IMR-90 (cell line): ENCODE measurements around the gene PPAT. TPM values are rescaled to one million over a fixed set of nuclear protein-coding genes. Genes with fewer than 3 reads are reported as not detected.

Source experiments
- ATAC-seq: fragments of 200-7000 bp; cut with Tn5 transposase; 2 replicates; pipeline ENCODE4 v1.9.1; 2020; ENCODE audit warnings: low read depth, mild to moderate bottlenecking, moderate library complexity
- BruUV-seq: library from RNA; stranded (reverse); fragments of 400-500 nt; replicated peaks from 2 replicates; lab custom pipeline; 2021; lab: Mats Ljungman, UMichigan
- CTCF ChIA-PET: fragments of 300-600 bp; formaldehyde crosslinking; extraction: SDS; loops from one replicate; lab custom pipeline; 2021; ENCODE audit warnings: antibody characterized with exemption; lab: Yijun Ruan, JAX
- POLR2A ChIA-PET: fragments of 300-600 bp; sonication (Branson Sonifier 250); formaldehyde crosslinking; loops from one replicate; lab custom pipeline; 2022; ENCODE audit warnings: antibody characterized with exemption; ENCODE audit not compliant: unreplicated experiment; lab: Charles Lee
- DNase-seq: peaks from one replicate; pipeline ENCODE4 v3.0.0; 2013
- H2AFZ ChIP-seq: replicated peaks from 2 replicates; pipeline ENCODE3; 2013; ENCODE audit warnings: low read length, mild to moderate bottlenecking; ENCODE audit not compliant: poor library complexity
- H2AK5ac ChIP-seq: 2 replicates; pipeline ENCODE4 v1.6.1; 2013; ENCODE audit warnings: low read depth, low read length, inconsistent platforms
- H2AK9ac ChIP-seq: replicated peaks from 2 replicates; pipeline ENCODE3; 2013; ENCODE audit warnings: mild to moderate bottlenecking, low read depth, low read length, moderate library complexity; ENCODE audit not compliant: poor library complexity
- H2BK120ac ChIP-seq: 2 replicates; pipeline ENCODE4 v1.6.1; 2013; ENCODE audit warnings: low read depth, low read length, inconsistent platforms
- H2BK15ac ChIP-seq: 3 replicates; pipeline ENCODE4 v1.6.1; 2013; ENCODE audit warnings: low read depth, low read length, inconsistent platforms
- H2BK20ac ChIP-seq: 2 replicates; pipeline ENCODE4 v1.6.1; 2013; ENCODE audit warnings: low read depth, mild to moderate bottlenecking, inconsistent platforms, low read length, moderate library complexity
- H2BK5ac ChIP-seq: 2 replicates; pipeline ENCODE4 v1.6.1; 2013; ENCODE audit warnings: mild to moderate bottlenecking, low read depth, low read length, inconsistent platforms; ENCODE audit not compliant: poor library complexity, severe bottlenecking
- H3K14ac ChIP-seq: replicated peaks from 2 replicates; pipeline ENCODE4 v1.6.1; 2013; ENCODE audit warnings: low read depth, low read length, inconsistent platforms
- H3K18ac ChIP-seq: 2 replicates; pipeline ENCODE4 v1.6.1; 2013; ENCODE audit warnings: low read depth, low read length, control low read depth
- H3K23ac ChIP-seq: 2 replicates; pipeline ENCODE4 v1.6.1; 2013; ENCODE audit warnings: low read depth, low read length, inconsistent platforms
- H3K27ac ChIP-seq: 2 replicates; pipeline ENCODE4 v1.5.1; 2013; ENCODE audit warnings: mild to moderate bottlenecking, control low read depth, low read length; ENCODE audit not compliant: insufficient read depth
- H3K27me3 ChIP-seq: 2 replicates; pipeline ENCODE4 v1.6.1; 2013; ENCODE audit warnings: low read length; ENCODE audit not compliant: control insufficient read depth, insufficient read depth
- H3K36me3 ChIP-seq: 2 replicates; pipeline ENCODE4 v1.6.1; 2013; ENCODE audit warnings: low read length, mixed read lengths; ENCODE audit not compliant: control insufficient read depth, insufficient read depth
- H3K4ac ChIP-seq: 2 replicates; pipeline ENCODE4 v1.6.1; 2013; ENCODE audit warnings: low read depth, low read length, inconsistent platforms
- H3K4me1 ChIP-seq: 2 replicates; pipeline ENCODE4 v1.6.1; 2013; ENCODE audit warnings: low read length, mixed read lengths; ENCODE audit not compliant: control insufficient read depth, insufficient read depth
- H3K4me2 ChIP-seq: 2 replicates; pipeline ENCODE4 v1.6.1; 2013; ENCODE audit warnings: low read depth, mild to moderate bottlenecking, control low read depth, low read length, moderate library complexity
- H3K4me3 ChIP-seq: 2 replicates; pipeline ENCODE4 v1.5.1; 2013; ENCODE audit warnings: low read depth, mild to moderate bottlenecking, control low read depth, low read length, moderate library complexity; ENCODE audit not compliant: insufficient read depth
- H3K56ac ChIP-seq: 2 replicates; pipeline ENCODE4 v1.6.1; 2013; ENCODE audit warnings: low read length, inconsistent platforms; ENCODE audit not compliant: insufficient read depth; ENCODE audit errors: extremely low read depth
- H3K79me1 ChIP-seq, 2 experiments: 2 replicates each; pipeline ENCODE4 v1.6.1; 2013; ENCODE audit warnings: low read length in 2 of 2, inconsistent platforms in 1 of 2, low read depth in 1 of 2
- H3K9ac ChIP-seq: 2 replicates; pipeline ENCODE4 v1.6.1; 2013; ENCODE audit warnings: low read depth, low read length, control low read depth
- H3K9me1 ChIP-seq: 2 replicates; pipeline ENCODE4 v1.6.1; 2013; ENCODE audit warnings: low read length, inconsistent platforms; ENCODE audit not compliant: insufficient read depth
- H3K9me3 ChIP-seq: 2 replicates; pipeline ENCODE4 v1.6.1; 2013; ENCODE audit warnings: low read length; ENCODE audit not compliant: control insufficient read depth, insufficient read depth
- H4K20me1 ChIP-seq: 2 replicates; pipeline ENCODE4 v1.6.1; 2013; ENCODE audit warnings: low read length, inconsistent platforms; ENCODE audit not compliant: insufficient read depth
- H4K5ac ChIP-seq: 2 replicates; pipeline ENCODE4 v1.6.1; 2013; ENCODE audit warnings: mild to moderate bottlenecking, low read depth, low read length, control low read depth
- H4K8ac ChIP-seq, 2 experiments: 2 replicates each; pipeline ENCODE4 v1.6.1; 2013; ENCODE audit warnings: low read depth in 2 of 2, low read length in 2 of 2, control low read depth in 1 of 2, inconsistent platforms in 1 of 2
- H4K91ac ChIP-seq: 2 replicates; pipeline ENCODE4 v1.6.1; 2013; ENCODE audit warnings: low read depth, low read length, inconsistent platforms; ENCODE audit not compliant: insufficient read depth
- BHLHE40 ChIP-seq: fragments of 150-350 bp; IDR thresholded peaks from 2 replicates; pipeline ENCODE4 v1.6.1; 2016; ENCODE audit warnings: mild to moderate bottlenecking, low read depth, low read length
- CEBPB ChIP-seq: IDR thresholded peaks from 2 replicates; pipeline ENCODE4 v1.6.1; 2012; ENCODE audit warnings: low read depth, low read length, improper control_type of control experiment
- MAFK ChIP-seq: IDR thresholded peaks from 2 replicates; pipeline ENCODE4 v1.6.1; 2012; ENCODE audit warnings: low read depth, low read length, improper control_type of control experiment
- POLR2A ChIP-seq: IDR thresholded peaks from 2 replicates; pipeline ENCODE4 v1.6.1; 2012; ENCODE audit warnings: mild to moderate bottlenecking, low read depth, low read length
- RAD21 ChIP-seq: IDR thresholded peaks from 2 replicates; pipeline ENCODE4 v1.6.1; 2012; ENCODE audit warnings: low read length, improper control_type of control experiment
- RCOR1 ChIP-seq: IDR thresholded peaks from 2 replicates; pipeline ENCODE4 v1.6.1; 2012; ENCODE audit warnings: mild to moderate bottlenecking, low read length, improper control_type of control experiment; ENCODE audit not compliant: insufficient replicate concordance
- RFX5 ChIP-seq: IDR thresholded peaks from 2 replicates; pipeline ENCODE4 v1.8.0; 2012; ENCODE audit warnings: low read depth, mild to moderate bottlenecking, low read length, moderate library complexity
- WGBS, 2 experiments: methylation state at CpG; one replicate each; pipeline versions ENCODE4 v1.1.5 to v1.1.7; 2013; ENCODE audit warnings: missing lambda C conversion rate in 2 of 2; ENCODE audit not compliant: insufficient read length in 1 of 2; ENCODE audit errors: extremely low coverage in 2 of 2; 5-methylcytosine and 5-hydroxymethylcytosine counted together
- dilution Hi-C: fragments of 300-500 bp; cut with HindIII; formaldehyde crosslinking; loops from one replicate; pipeline ENCODE4 v1.14.3; 2018; ENCODE audit warnings: low sequenced_read_pairs; ENCODE audit not compliant: unreplicated experiment
- in situ Hi-C: fragments of 300-500 bp; cut with MboI; formaldehyde crosslinking; loops from 3 replicates; pipeline ENCODE4 v1.14.3; 2019; ENCODE audit warnings: low sequenced_read_pairs, inconsistent platforms, mixed read lengths
- intact Hi-C: fragments of 100-400 bp; cut with micrococcal nuclease; formaldehyde crosslinking; loops from 2 replicates; pipeline ENCODE4 v1.10.0; 2022
- polyA plus RNA-seq, 3 experiments: library from polyadenylated mRNA; depleted of rRNA; stranded (reverse); fragments of >200 nt; gene quantifications; 2 replicates each; pipeline ENCODE4 v1.2.3, GENCODE V29; 2012; ENCODE audit warnings: low replicate concordance in 1 of 3
- total RNA-seq: library from RNA; depleted of rRNA; stranded (reverse); fragments of >200 nt; gene quantifications from 2 replicates; pipeline ENCODE4 v1.2.3, GENCODE V29; 2012

Gene PPAT
- total and polyA plus RNA-seq, 2 of the 4 experiments (the other 2 are of a cell fraction): 7.0 to 21.1 TPM

- no peak for DNase-seq
- in situ Hi-C loops: no loop called here
Measured at GRCh38 chr4:56388306-56388705, 47.1 kb downstream of the PPAT start.

More at GRCh38 chr4:56388306-56388705, 47.1 kb downstream of the PPAT start:
- H3K56ac ChIP-seq: no peak overlapping the region
- no peak overlapping the region for H3K4ac ChIP-seq
- H3K9me1 ChIP-seq: 0 out of 2 replicates have a peak, but pooled peaks cover 2% of the 10 kb centered on the region
- H3K4me1 ChIP-seq: peaks cover 3% of the 10 kb centered on the region; the same call in 1 of the 2 replicates
- no peaks in the 10 kb centered on the region; the same call in 1 of the 2 replicates for H3K36me3 ChIP-seq
- H4K20me1 ChIP-seq: peaks cover 3% of the 10 kb centered on the region; the same call in 1 of the 2 replicates
- H3K18ac ChIP-seq: no peak overlapping the region
- H3K27me3 ChIP-seq: no peaks in the 10 kb centered on the region
- no peak for ATAC-seq
- no peak for TF ChIP-seq RCOR1
- TF ChIP-seq CEBPB: no peak
- no peak for TF ChIP-seq MAFK
- TF ChIP-seq RFX5: no peak
- TF ChIP-seq POLR2A: no peak
- TF ChIP-seq RAD21: no peak
- TF ChIP-seq BHLHE40: no peak
- H3K27ac ChIP-seq: peak overlapping the region; percentile 30; the same call in 1 of the 2 replicates
- no peaks in the 10 kb centered on the region for H3K9me3 ChIP-seq
- no TSS peak for BruUV-seq
- peak overlapping the region; percentile 97 for H3K9ac ChIP-seq
- H3K4me2 ChIP-seq: peak overlapping the region; percentile 92
- H2AK5ac ChIP-seq: no peak overlapping the region
- dilution Hi-C loops: no loop called here
- H4K5ac ChIP-seq: peak overlapping the region; percentile 42; the same call in 1 of the 2 replicates
- ChIA-PET POLR2A (interaction anchor here (0.5 kb wide), 1 partner anchor 164 kb away, joined by 4 read pairs; no protein-coding TSS in a partner anchor), CTCF (interaction anchor here (1.0 kb wide), 1 partner anchor 157 kb away, joined by 3 read pairs; no protein-coding TSS in a partner anchor)
- no peak overlapping the region for H2BK15ac ChIP-seq
- WGBS, 2 experiments: no CpG with 5 or more reads among the region's 6 CpGs
- peak overlapping the region; percentile 85 to 95; a peak in 3 of 4 replicates for H4K8ac ChIP-seq
- H3K23ac ChIP-seq: peak overlapping the region; percentile 71; the same call in 1 of the 2 replicates
- no peak overlapping the region for H2BK20ac ChIP-seq
- peaks cover 24 to 41% of the 10 kb centered on the region in 2 experiments for H3K79me1 ChIP-seq
- no peak overlapping the region for H2BK5ac ChIP-seq
- H2AK9ac ChIP-seq: peak overlapping the region; percentile 60
- H4K91ac ChIP-seq: no peak overlapping the region
- intact Hi-C loops: no loop called here
- peak overlapping the region; percentile 61 for H3K4me3 ChIP-seq
- no peak overlapping the region for H3K14ac ChIP-seq
- no peak overlapping the region for H2BK120ac ChIP-seq
- H2AFZ ChIP-seq: no peak overlapping the region
